Measurements from ENCODE around the gene RABEP2.
A peak's percentile ranks its signal among the peaks of the same experiment; 100 is the strongest.
"Not testable (repeated sequence)": the region's sequence is repeated elsewhere in the genome, so short reads cannot be mapped to it uniquely, and the experiment has no call there.

The RABEP2 gene

GRCh38 chr16:28878083-28878926, 46.7 kb downstream of the RABEP2 start, which contains the start of gene ATP2A1:
TSS of gene ATP2A1 (plus strand) at chr16:28878488. CDS start at chr16:28878672, 184 bp downstream.
- no peak for DNase-seq

GRCh38 chr16:28877655-28878000, 47.4 kb downstream of the RABEP2 start:
- no peak for DNase-seq

GRCh38 chr16:28876973-28877654, 47.9 kb downstream of the RABEP2 start:
- no peak for DNase-seq

GRCh38 chr16:28876019-28876659, 48.9 kb downstream of the RABEP2 start:
- DNase-seq, result no peak

- DNase-seq, result no peak
Measured at GRCh38 chr16:28875134-28876018, 49.7 kb downstream of the RABEP2 start.

- no peak for DNase-seq
Measured at GRCh38 chr16:28874406-28874805, 50.6 kb downstream of the RABEP2 start.

- DNase-seq, result peak; percentile 32
Measured at GRCh38 chr16:28873543-28874201, 51.4 kb downstream of the RABEP2 start.

- DNase-seq, result no peak
Measured at GRCh38 chr16:28872952-28873351, 52.1 kb downstream of the RABEP2 start.

GRCh38 chr16:28869201-28869600, 55.8 kb downstream of the RABEP2 start:
- DNase-seq, result no peak

GRCh38 chr16:28867646-28868045, 57.4 kb downstream of the RABEP2 start:
- not testable (repeated sequence) for DNase-seq

GRCh38 chr16:28867241-28867640, 57.8 kb downstream of the RABEP2 start:
- DNase-seq, result no peak

GRCh38 chr16:28866454-28866804, 58.6 kb downstream of the RABEP2 start:
- no peak for DNase-seq

- no peak for DNase-seq
Measured at GRCh38 chr16:28865722-28866453, 59.1 kb downstream of the RABEP2 start.

GRCh38 chr16:28865001-28865688, 59.9 kb downstream of the RABEP2 start:
- no peak for DNase-seq

- DNase-seq, result peak; percentile 38
Measured at GRCh38 chr16:28863929-28864793, 60.9 kb downstream of the RABEP2 start.

- no peak for DNase-seq
Measured at GRCh38 chr16:28859326-28859725, 65.7 kb downstream of the RABEP2 start.

GRCh38 chr16:28858421-28858820, 66.6 kb downstream of the RABEP2 start:
- DNase-seq, result no peak
